ENCODE results near the gene RAD51B.

GRCh38 chr14:68716698-68717097 lies 897.1 kb downstream of the RAD51B start:
- TF ChIP-seq CTCF (conservative IDR thresholded peaks at IDR 0.05; ENCODE audit: low read depth, low read length) (no peak), EZH2 (IDR thresholded peaks at IDR 0.05; ENCODE audit: borderline replicate concordance, low read depth, low read length, poor library complexity, severe bottlenecking) (no peak)

Data from A673 (cell line).